IMR-90 (cell line): ENCODE results near the gene SLTM. TPM values are rescaled to one million over a fixed set of nuclear protein-coding genes. Genes with fewer than 3 reads are reported as not detected.
A peak's percentile ranks its signal among the peaks of the same experiment; 100 is the strongest.

Experiments
- ATAC-seq: fragments of 200-7000 bp; cut with Tn5 transposase; 2 replicates; pipeline ENCODE4 v1.9.1; 2020; ENCODE audit warnings: low read depth, mild to moderate bottlenecking, moderate library complexity
- BruUV-seq: library from RNA; stranded (reverse); fragments of 400-500 nt; replicated peaks from 2 replicates; lab custom pipeline; 2021; lab: Mats Ljungman, UMichigan
- CTCF ChIA-PET: fragments of 300-600 bp; formaldehyde crosslinking; extraction: SDS; loops from one replicate; lab custom pipeline; 2021; ENCODE audit warnings: antibody characterized with exemption; lab: Yijun Ruan, JAX
- POLR2A ChIA-PET: fragments of 300-600 bp; sonication (Branson Sonifier 250); formaldehyde crosslinking; loops from one replicate; lab custom pipeline; 2022; ENCODE audit warnings: antibody characterized with exemption; ENCODE audit not compliant: unreplicated experiment; lab: Charles Lee
- DNase-seq: peaks from one replicate; pipeline ENCODE4 v3.0.0; 2013
- H2AFZ ChIP-seq: replicated peaks from 2 replicates; pipeline ENCODE3; 2013; ENCODE audit warnings: low read length, mild to moderate bottlenecking; ENCODE audit not compliant: poor library complexity
- H2AK5ac ChIP-seq: 2 replicates; pipeline ENCODE4 v1.6.1; 2013; ENCODE audit warnings: low read depth, low read length, inconsistent platforms
- H2AK9ac ChIP-seq: replicated peaks from 2 replicates; pipeline ENCODE3; 2013; ENCODE audit warnings: mild to moderate bottlenecking, low read depth, low read length, moderate library complexity; ENCODE audit not compliant: poor library complexity
- H2BK120ac ChIP-seq: 2 replicates; pipeline ENCODE4 v1.6.1; 2013; ENCODE audit warnings: low read depth, low read length, inconsistent platforms
- H2BK15ac ChIP-seq: 3 replicates; pipeline ENCODE4 v1.6.1; 2013; ENCODE audit warnings: low read depth, low read length, inconsistent platforms
- H2BK20ac ChIP-seq: 2 replicates; pipeline ENCODE4 v1.6.1; 2013; ENCODE audit warnings: low read depth, mild to moderate bottlenecking, inconsistent platforms, low read length, moderate library complexity
- H2BK5ac ChIP-seq: 2 replicates; pipeline ENCODE4 v1.6.1; 2013; ENCODE audit warnings: mild to moderate bottlenecking, low read depth, low read length, inconsistent platforms; ENCODE audit not compliant: poor library complexity, severe bottlenecking
- H3K14ac ChIP-seq: replicated peaks from 2 replicates; pipeline ENCODE4 v1.6.1; 2013; ENCODE audit warnings: low read depth, low read length, inconsistent platforms
- H3K18ac ChIP-seq: 2 replicates; pipeline ENCODE4 v1.6.1; 2013; ENCODE audit warnings: low read depth, low read length, control low read depth
- H3K23ac ChIP-seq: 2 replicates; pipeline ENCODE4 v1.6.1; 2013; ENCODE audit warnings: low read depth, low read length, inconsistent platforms
- H3K27ac ChIP-seq: 2 replicates; pipeline ENCODE4 v1.5.1; 2013; ENCODE audit warnings: mild to moderate bottlenecking, control low read depth, low read length; ENCODE audit not compliant: insufficient read depth
- H3K27me3 ChIP-seq: 2 replicates; pipeline ENCODE4 v1.6.1; 2013; ENCODE audit warnings: low read length; ENCODE audit not compliant: control insufficient read depth, insufficient read depth
- H3K36me3 ChIP-seq: 2 replicates; pipeline ENCODE4 v1.6.1; 2013; ENCODE audit warnings: low read length, mixed read lengths; ENCODE audit not compliant: control insufficient read depth, insufficient read depth
- H3K4ac ChIP-seq: 2 replicates; pipeline ENCODE4 v1.6.1; 2013; ENCODE audit warnings: low read depth, low read length, inconsistent platforms
- H3K4me1 ChIP-seq: 2 replicates; pipeline ENCODE4 v1.6.1; 2013; ENCODE audit warnings: low read length, mixed read lengths; ENCODE audit not compliant: control insufficient read depth, insufficient read depth
- H3K4me2 ChIP-seq: 2 replicates; pipeline ENCODE4 v1.6.1; 2013; ENCODE audit warnings: low read depth, mild to moderate bottlenecking, control low read depth, low read length, moderate library complexity
- H3K4me3 ChIP-seq: 2 replicates; pipeline ENCODE4 v1.5.1; 2013; ENCODE audit warnings: low read depth, mild to moderate bottlenecking, control low read depth, low read length, moderate library complexity; ENCODE audit not compliant: insufficient read depth
- H3K56ac ChIP-seq: 2 replicates; pipeline ENCODE4 v1.6.1; 2013; ENCODE audit warnings: low read length, inconsistent platforms; ENCODE audit not compliant: insufficient read depth; ENCODE audit errors: extremely low read depth
- H3K79me1 ChIP-seq, 2 experiments: 2 replicates each; pipeline ENCODE4 v1.6.1; 2013; ENCODE audit warnings: low read length in 2 of 2, inconsistent platforms in 1 of 2, low read depth in 1 of 2
- H3K9ac ChIP-seq: 2 replicates; pipeline ENCODE4 v1.6.1; 2013; ENCODE audit warnings: low read depth, low read length, control low read depth
- H3K9me1 ChIP-seq: 2 replicates; pipeline ENCODE4 v1.6.1; 2013; ENCODE audit warnings: low read length, inconsistent platforms; ENCODE audit not compliant: insufficient read depth
- H3K9me3 ChIP-seq: 2 replicates; pipeline ENCODE4 v1.6.1; 2013; ENCODE audit warnings: low read length; ENCODE audit not compliant: control insufficient read depth, insufficient read depth
- H4K20me1 ChIP-seq: 2 replicates; pipeline ENCODE4 v1.6.1; 2013; ENCODE audit warnings: low read length, inconsistent platforms; ENCODE audit not compliant: insufficient read depth
- H4K5ac ChIP-seq: 2 replicates; pipeline ENCODE4 v1.6.1; 2013; ENCODE audit warnings: mild to moderate bottlenecking, low read depth, low read length, control low read depth
- H4K8ac ChIP-seq, 2 experiments: 2 replicates each; pipeline ENCODE4 v1.6.1; 2013; ENCODE audit warnings: low read depth in 2 of 2, low read length in 2 of 2, control low read depth in 1 of 2, inconsistent platforms in 1 of 2
- H4K91ac ChIP-seq: 2 replicates; pipeline ENCODE4 v1.6.1; 2013; ENCODE audit warnings: low read depth, low read length, inconsistent platforms; ENCODE audit not compliant: insufficient read depth
- MAFK ChIP-seq: IDR thresholded peaks from 2 replicates; pipeline ENCODE4 v1.6.1; 2012; ENCODE audit warnings: low read depth, low read length, improper control_type of control experiment
- WGBS, 2 experiments: methylation state at CpG; one replicate each; pipeline versions ENCODE4 v1.1.5 to v1.1.7; 2013; ENCODE audit warnings: missing lambda C conversion rate in 2 of 2; ENCODE audit not compliant: insufficient read length in 1 of 2; ENCODE audit errors: extremely low coverage in 2 of 2; 5-methylcytosine and 5-hydroxymethylcytosine counted together
- dilution Hi-C: fragments of 300-500 bp; cut with HindIII; formaldehyde crosslinking; loops from one replicate; pipeline ENCODE4 v1.14.3; 2018; ENCODE audit warnings: low sequenced_read_pairs; ENCODE audit not compliant: unreplicated experiment
- in situ Hi-C: fragments of 300-500 bp; cut with MboI; formaldehyde crosslinking; loops from 3 replicates; pipeline ENCODE4 v1.14.3; 2019; ENCODE audit warnings: low sequenced_read_pairs, inconsistent platforms, mixed read lengths
- intact Hi-C: fragments of 100-400 bp; cut with micrococcal nuclease; formaldehyde crosslinking; loops from 2 replicates; pipeline ENCODE4 v1.10.0; 2022
- polyA plus RNA-seq, 3 experiments: library from polyadenylated mRNA; depleted of rRNA; stranded (reverse); fragments of >200 nt; gene quantifications; 2 replicates each; pipeline ENCODE4 v1.2.3, GENCODE V29; 2012; ENCODE audit warnings: low replicate concordance in 1 of 3
- total RNA-seq: library from RNA; depleted of rRNA; stranded (reverse); fragments of >200 nt; gene quantifications from 2 replicates; pipeline ENCODE4 v1.2.3, GENCODE V29; 2012

Gene SLTM
- total and polyA plus RNA-seq, 2 of the 4 experiments (the other 2 are of a cell fraction) = 36.0 to 57.6 TPM

DNA sequence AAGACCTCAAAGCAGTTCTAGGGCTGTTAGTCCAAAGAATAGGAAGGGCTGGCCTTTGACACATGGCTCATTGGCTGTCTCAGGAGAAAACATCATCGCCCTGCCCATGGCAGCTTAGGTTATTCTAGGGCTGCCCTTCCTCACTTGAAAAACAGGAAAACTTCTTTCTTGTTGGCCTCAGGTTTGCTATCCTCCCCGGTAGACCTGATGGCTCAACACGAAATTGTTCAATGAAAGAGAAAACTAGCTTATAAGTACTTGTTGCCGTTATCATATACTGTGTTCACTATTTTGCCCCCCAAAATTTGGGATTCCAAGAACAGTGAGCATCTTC lies 602 bp upstream of the SLTM start:
- peak overlapping the region; percentile 72; the same call in 1 of the 2 replicates for H2BK120ac ChIP-seq
- no peaks in the 10 kb centered on the region for H3K9me1 ChIP-seq
- peak overlapping the region; percentile 85 for H3K9ac ChIP-seq
- H3K36me3 ChIP-seq = peaks cover under 1% of the 10 kb centered on the region; the same call in 1 of the 2 replicates
- peak overlapping the region; percentile 66 for H3K18ac ChIP-seq
- H4K8ac ChIP-seq = peak overlapping the region; percentile 82 to 93
- H3K23ac ChIP-seq = peak overlapping the region; percentile 10; the same call in 1 of the 2 replicates
- H3K27ac ChIP-seq = peak overlapping the region; percentile 77
- DNase-seq = no peak
- peak overlapping the region; percentile 71 for H3K14ac ChIP-seq
- H2BK15ac ChIP-seq = peak overlapping the region; percentile 22
- no peaks in the 10 kb centered on the region for H3K27me3 ChIP-seq
- intact Hi-C loops (loop anchor here (5.0 kb wide), 1 partner anchor 162 kb away; the partner anchor contains the start of gene MINDY2), in situ Hi-C loops (no loop called here), dilution Hi-C loops (no loop called here)
- H2AK9ac ChIP-seq = peak overlapping the region; percentile 2
- H3K9me3 ChIP-seq = no peaks in the 10 kb centered on the region
- H4K91ac ChIP-seq = peak overlapping the region; percentile 70
- peak overlapping the region; percentile 65 for H4K5ac ChIP-seq
- H4K20me1 ChIP-seq = peaks cover 5% of the 10 kb centered on the region; the same call in 1 of the 2 replicates
- TF ChIP-seq MAFK = no peak
- no CpG with 5 or more reads among the region's 4 CpGs for WGBS, 2 experiments
- ChIA-PET CTCF (no interaction called here), POLR2A (interaction anchor here (0.7 kb wide), 1 partner anchor 267 kb away, joined by 7 read pairs; no protein-coding TSS in a partner anchor)
- H3K79me1 ChIP-seq = peaks cover 4 to 5% of the 10 kb centered on the region in 2 experiments; a peak in 1 of 4 replicates
- BruUV-seq = no TSS peak
- peak overlapping the region; percentile 90 for H3K4me2 ChIP-seq
- peak overlapping the region; percentile 77 for H3K4me3 ChIP-seq
- peak overlapping the region; percentile 33; the same call in 1 of the 2 replicates for H3K56ac ChIP-seq
- peak overlapping the region; percentile 92 for H2AFZ ChIP-seq
- ATAC-seq = peak; percentile 13
- H2BK20ac ChIP-seq = no peak overlapping the region
- peak overlapping the region; percentile 85 for H3K4ac ChIP-seq
- H3K4me1 ChIP-seq = no peaks in the 10 kb centered on the region; the same call in 1 of the 2 replicates
- peak overlapping the region; percentile 69 for H2BK5ac ChIP-seq
- H2AK5ac ChIP-seq = peak overlapping the region; percentile 3
